ENCODE results near the gene TMEM191B.
"Not testable (repeated sequence)": the region's sequence is repeated elsewhere in the genome, so short reads cannot be mapped to it uniquely, and the experiment has no call there.

The TMEM191B gene

DNA sequence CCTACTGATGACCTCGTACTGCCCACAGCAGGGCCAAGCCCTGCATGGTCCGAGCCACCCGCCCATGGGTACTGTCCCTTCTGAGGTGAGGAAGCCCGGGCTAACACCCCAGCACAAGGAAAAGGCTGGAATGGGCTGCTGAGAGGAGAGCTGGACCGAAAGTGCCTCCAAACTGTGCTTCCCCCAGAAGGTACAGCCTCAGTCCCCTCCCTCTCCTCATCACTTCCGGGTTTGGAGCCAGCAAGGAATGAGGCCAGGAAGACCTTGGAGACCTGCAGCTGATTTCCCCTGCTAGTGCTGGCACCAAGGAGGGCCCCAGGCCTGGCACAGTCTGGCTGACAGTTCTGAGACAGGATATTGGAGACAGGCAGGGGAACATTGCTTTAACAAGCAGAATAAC lies 31.3 kb downstream of the TMEM191B start:
- not testable (repeated sequence) for DNase-seq

DNA sequence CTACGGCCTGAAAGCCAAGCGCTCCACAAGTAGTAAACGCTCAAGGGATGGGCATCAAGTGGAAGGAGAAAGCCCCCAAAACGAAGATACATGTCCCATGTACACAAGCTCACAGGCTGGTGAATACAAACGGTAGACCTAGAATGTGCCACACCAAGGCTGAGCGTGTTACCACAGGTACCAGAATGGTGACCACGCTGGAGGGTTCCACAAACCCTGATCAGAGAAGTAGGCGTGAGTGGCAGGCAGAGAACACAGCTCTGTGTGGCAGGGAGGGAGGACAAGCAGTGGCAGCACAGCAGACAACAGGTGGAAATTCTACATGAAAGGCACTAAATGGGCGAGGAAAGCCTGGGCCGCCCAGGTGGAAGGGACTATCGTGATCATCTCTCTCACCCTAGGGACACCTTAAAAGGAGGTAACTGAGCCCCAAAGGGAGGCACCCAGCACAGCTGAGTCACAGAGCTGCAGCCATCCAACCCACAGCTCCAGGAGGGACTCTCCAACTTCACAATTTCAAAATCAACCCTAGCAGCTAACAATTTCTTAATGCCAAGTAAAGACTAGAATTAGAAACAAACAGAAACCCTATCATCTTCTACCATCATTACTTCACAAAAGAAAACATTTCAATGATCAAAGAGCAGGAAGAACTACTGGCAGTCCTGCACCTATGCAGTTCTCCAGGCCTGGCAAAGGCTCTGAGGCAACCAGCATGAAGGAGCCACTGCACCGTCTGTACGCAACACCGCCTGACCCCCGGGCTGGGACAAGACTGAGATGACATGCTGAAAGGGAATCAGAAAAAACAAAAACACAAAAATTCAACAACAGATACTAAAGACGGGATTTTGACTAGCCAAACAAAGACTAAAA lies 32.7 kb downstream of the TMEM191B start:
- not testable (repeated sequence) for DNase-seq

DNA sequence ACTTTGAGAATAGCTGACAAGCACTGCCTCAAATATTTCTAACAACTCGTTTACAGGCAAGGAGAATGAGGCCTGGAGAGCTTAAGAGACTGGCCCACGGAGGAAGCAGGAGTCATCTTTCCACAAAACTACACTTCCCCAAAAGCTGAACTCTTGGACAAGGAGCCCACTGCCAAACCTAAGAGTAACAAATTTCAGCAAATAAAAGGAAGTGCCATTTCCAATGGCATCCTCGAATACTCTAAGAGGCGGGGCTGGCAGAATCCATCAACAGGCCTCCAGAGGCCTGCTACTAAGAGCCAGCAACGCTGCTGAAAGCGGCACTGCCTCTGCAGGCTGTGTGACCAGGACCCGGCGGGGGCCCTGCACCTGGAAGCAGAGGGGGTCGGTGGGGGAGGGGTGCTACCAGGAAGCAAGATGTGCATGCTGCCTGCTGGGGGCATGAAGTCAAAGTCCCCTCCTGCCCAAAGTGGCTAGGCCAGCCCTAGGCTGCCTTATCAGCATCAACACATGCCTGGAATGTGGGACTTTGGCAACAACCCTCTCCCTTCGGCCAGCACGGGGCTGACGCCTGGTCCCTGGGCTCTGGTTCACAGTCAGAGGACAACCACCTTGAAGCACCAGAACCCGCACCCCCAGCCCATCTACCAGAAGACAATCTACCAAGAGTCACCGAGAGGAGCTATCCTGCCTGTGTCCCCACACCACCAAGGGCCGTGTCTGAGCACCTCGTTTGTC lies 43.1 kb downstream of the TMEM191B start:
- not testable (repeated sequence) for DNase-seq

DNA sequence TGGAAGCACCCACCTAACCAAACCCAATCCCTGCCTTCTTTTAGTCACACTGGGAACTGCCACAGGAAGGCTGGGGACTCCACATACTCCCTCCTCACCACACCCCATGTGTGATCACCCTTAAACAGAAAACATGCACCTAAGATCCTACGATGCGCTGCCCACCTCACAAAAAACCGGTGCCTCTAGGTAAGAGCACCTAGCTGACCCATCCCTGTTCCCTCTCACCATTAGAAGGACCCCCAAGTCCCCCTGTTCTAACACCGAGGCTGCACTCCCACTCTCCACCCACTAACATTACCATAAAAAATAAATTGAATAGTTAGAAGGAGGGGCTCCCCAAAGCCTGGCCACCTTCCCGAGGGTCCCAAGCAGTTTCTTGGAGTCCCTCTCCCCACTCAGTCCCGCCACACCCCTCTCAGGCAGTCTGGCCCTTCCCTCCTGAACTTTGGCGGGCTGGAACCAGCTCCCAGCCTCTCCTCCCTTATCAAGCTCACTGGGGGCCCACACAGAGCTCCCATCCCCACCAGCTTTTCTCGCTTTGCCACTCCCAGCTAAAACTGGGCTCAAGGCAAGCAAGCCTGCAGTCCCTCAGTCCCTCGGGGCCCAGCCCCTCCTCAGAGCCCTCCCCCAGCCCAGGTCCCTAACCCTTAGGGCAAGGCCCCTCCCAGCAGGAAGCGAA lies 46.0 kb downstream of the TMEM191B start:
- not testable (repeated sequence) for DNase-seq

DNA sequence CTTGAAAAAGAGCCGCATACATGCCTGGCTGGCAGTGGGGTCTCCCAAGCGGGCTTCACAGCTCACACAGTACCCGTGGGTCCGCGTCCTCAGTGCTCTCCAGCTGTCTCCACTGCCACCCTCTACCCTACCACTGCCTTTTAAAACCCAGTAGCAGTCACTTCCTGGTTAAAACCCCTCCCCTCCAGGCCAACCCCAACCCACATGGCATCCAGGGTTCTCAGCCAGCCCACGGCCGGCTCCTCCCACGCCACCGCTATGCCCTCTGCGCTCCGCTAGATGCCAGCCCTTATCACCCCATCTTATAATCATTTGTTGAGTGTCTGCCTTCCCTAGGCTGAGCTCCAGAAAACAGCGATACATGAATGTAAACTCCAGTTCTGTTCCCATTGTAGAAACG lies 47.0 kb downstream of the TMEM191B start:
- DNase-seq, result not testable (repeated sequence)

DNA sequence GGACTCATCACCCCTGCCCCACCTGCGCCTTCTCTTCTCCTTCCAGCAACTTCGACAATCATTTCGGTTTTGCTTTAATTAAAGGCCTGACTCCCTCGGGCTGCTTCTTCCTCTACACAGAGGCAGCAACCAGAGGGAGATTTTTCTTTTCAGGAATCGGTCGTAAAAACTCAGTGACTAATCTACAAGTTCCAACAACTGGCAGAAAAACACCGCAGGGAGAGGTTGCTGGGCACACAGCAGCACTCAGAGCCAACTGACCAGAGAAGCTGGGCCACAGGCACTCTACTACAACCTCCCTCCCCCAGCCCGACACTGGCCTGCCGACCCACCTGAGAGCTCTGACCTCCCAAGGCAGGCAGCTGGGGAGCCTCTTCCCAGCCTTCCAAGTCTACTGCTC lies 48.1 kb downstream of the TMEM191B start:
- DNase-seq, result not testable (repeated sequence)

DNA sequence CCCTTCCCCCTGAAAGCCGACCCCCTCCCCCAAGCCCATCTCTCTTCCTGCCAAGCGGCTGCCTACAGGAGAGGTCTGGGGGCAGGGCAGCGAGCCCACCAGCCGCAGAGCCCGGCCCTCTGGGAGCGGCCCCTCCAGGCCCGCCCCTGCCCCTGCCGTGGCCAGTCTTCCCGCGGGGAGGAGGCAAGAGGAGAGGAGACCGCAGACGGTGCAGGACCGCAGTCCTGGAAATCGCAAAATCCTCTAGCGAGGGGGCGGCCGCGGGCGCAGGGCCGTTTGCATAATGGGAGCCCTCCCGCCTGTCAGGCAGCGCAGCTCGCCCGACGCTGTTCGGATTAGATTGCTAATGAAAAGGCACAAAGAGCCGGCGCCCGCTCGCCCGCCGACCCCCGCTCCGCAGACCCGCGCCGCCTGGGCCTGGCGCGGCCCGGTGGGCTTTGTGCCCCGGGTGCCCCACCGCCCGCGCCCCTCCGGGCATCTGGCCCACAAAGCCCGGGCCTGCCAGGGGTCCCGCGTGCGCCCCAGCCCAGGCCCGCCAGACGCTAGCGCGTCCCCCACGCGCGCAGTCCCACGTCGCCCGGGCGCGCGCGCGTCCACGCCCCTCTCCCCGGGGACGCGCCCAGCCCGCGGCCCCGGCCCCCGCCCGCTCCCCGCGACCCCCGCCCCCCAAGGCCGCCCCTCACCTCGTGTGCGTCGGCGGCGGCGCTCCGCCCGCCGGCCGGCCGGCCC lies 49.7 kb downstream of the TMEM191B start:
- DNase-seq, result not testable (repeated sequence)

DNA sequence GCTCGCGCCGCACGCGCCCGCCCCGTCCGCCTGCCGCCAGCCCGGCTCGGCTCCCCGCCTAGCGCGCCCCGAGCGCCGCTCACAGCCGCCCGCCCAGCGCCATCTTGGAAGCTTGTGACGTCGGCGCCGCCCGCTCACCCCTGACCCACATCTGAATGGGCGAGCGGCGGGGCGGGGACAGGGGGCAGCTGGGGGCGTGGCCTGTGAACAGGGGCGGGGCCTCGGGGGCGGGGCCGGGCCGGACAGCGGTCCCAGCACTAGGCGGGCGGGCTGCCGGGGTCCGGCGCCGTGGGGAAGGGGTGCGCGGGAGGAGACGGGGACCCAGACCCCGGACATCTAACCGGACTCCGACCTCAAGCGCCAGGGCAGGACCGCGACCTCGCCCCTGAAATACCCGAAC lies 50.2 kb downstream of the TMEM191B start:
- DNase-seq, result peak in 1 of 2 donors; percentile 16

Data from stimulated activated CD4-positive, alpha-beta T cell treated with anti-CD3 and anti-CD28 coated beads, Interleukin-2, amount 100 ng/mL, for 48 hours (primary cell).